GM23338 (cell line): Measurements from ENCODE around the gene MINDY4. TPM values are rescaled to one million over a fixed set of nuclear protein-coding genes. Genes with fewer than 3 reads are reported as not detected.

Experiments used
- ATAC-seq: fragments of 200-7000 bp; cut with Tn5 transposase; 3 replicates; pipeline ENCODE4 v1.9.1; 2020
- DNase-seq: peaks from one replicate; pipeline ENCODE4 v3.0.0-alpha.2; 2015; ENCODE audit warnings: low spot score
- H2AFZ ChIP-seq: fragments of 200-600 bp; sonication (generic); 2 replicates; pipeline ENCODE4 v1.8.0; 2016; ENCODE audit warnings: antibody characterized with exemption, mild to moderate bottlenecking, moderate library complexity
- H3F3A ChIP-seq: fragments of 200-600 bp; sonication (generic); replicated peaks from 2 replicates; pipeline ENCODE4 v1.8.0; 2017; ENCODE audit warnings: antibody characterized with exemption, mixed run types, low read depth
- H3K27ac ChIP-seq: fragments of 200-600 bp; sonication (generic); 2 replicates; pipeline ENCODE4 v1.6.1; 2016; ENCODE audit warnings: low read depth
- H3K27me3 ChIP-seq: fragments of 200-600 bp; sonication (generic); 2 replicates; pipeline ENCODE4 v1.8.0; 2016; ENCODE audit warnings: mild to moderate bottlenecking, mixed run types, moderate library complexity; ENCODE audit not compliant: insufficient read depth
- H3K36me3 ChIP-seq: fragments of 200-600 bp; sonication (generic); 2 replicates; pipeline ENCODE4 v1.8.0; 2016; ENCODE audit warnings: mild to moderate bottlenecking; ENCODE audit not compliant: insufficient read depth
- H3K4me1 ChIP-seq: fragments of 200-600 bp; sonication (generic); 2 replicates; pipeline ENCODE4 v1.8.0; 2016; ENCODE audit warnings: mild to moderate bottlenecking, moderate library complexity; ENCODE audit not compliant: insufficient read depth
- H3K4me2 ChIP-seq: fragments of 200-600 bp; sonication (generic); 2 replicates; pipeline ENCODE4 v1.7.1; 2017; ENCODE audit warnings: mixed run types
- H3K4me3 ChIP-seq: fragments of 200-600 bp; sonication (generic); 2 replicates; pipeline ENCODE4 v1.6.1; 2016; ENCODE audit warnings: mixed run types
- H3K79me2 ChIP-seq: fragments of 200-600 bp; sonication (generic); replicated peaks from 2 replicates; pipeline ENCODE4 v1.8.0; 2017; ENCODE audit warnings: mild to moderate bottlenecking; ENCODE audit not compliant: insufficient read depth
- H3K9me2 ChIP-seq: fragments of 200-600 bp; sonication (generic); 2 replicates; pipeline ENCODE4 v1.8.0; 2017; ENCODE audit not compliant: insufficient read depth
- H4K20me1 ChIP-seq: fragments of 200-600 bp; sonication (generic); replicated peaks from 2 replicates; pipeline ENCODE4 v1.8.0; 2017; ENCODE audit warnings: mild to moderate bottlenecking; ENCODE audit not compliant: insufficient read depth
- H3K27ac Mint-ChIP-seq: 2 replicates; pipeline ENCODE4 v1.8.0; 2020; ENCODE audit warnings: inconsistent platforms, mild to moderate bottlenecking, moderate library complexity, mixed read lengths
- H3K27me3 Mint-ChIP-seq: 3 replicates; pipeline ENCODE4 v1.8.0; 2022; ENCODE audit warnings: low read depth, mild to moderate bottlenecking, moderate library complexity, mixed read lengths, inconsistent platforms; ENCODE audit not compliant: insufficient read depth, poor library complexity
- H3K36me3 Mint-ChIP-seq: 3 replicates; pipeline ENCODE4 v1.8.0; 2021; ENCODE audit warnings: low read depth, mild to moderate bottlenecking, inconsistent platforms, moderate library complexity, mixed read lengths
- H3K4me1 Mint-ChIP-seq: 3 replicates; pipeline ENCODE4 v1.8.0; 2020; ENCODE audit warnings: mild to moderate bottlenecking, inconsistent platforms, mixed read lengths
- H3K4me3 Mint-ChIP-seq: 3 replicates; pipeline ENCODE4 v1.8.0; 2021; ENCODE audit warnings: moderate library complexity, mild to moderate bottlenecking, inconsistent platforms, mixed read lengths
- H3K9me3 Mint-ChIP-seq: 3 replicates; pipeline ENCODE4 v1.8.0; 2020; ENCODE audit warnings: moderate library complexity, mild to moderate bottlenecking, inconsistent platforms, mixed read lengths
- CREB1 ChIP-seq: fragments of 250-450 bp; sonication (Bioruptor Pico); IDR thresholded peaks from 2 replicates; pipeline ENCODE4 v1.5.0; 2020; ENCODE audit warnings: low read depth, mild to moderate bottlenecking, moderate library complexity
- EZH2 ChIP-seq: fragments of 200-600 bp; sonication (generic); IDR thresholded peaks from one replicate; pipeline ENCODE4 v1.8.0; 2017; ENCODE audit warnings: antibody characterized with exemption, mild to moderate bottlenecking, low read depth; ENCODE audit not compliant: unreplicated experiment
- EZH2phosphoT487 ChIP-seq: fragments of 200-600 bp; sonication (generic); IDR thresholded peaks from one replicate; pipeline ENCODE4 v1.8.1; 2018; ENCODE audit warnings: antibody characterized with exemption; ENCODE audit not compliant: unreplicated experiment
- JUNB ChIP-seq: IDR thresholded peaks from one replicate; pipeline ENCODE4 v1.6.1; 2016; ENCODE audit warnings: antibody characterized with exemption; ENCODE audit not compliant: unreplicated experiment
- NANOG ChIP-seq: IDR thresholded peaks from 2 replicates; pipeline ENCODE4 v1.6.1; 2016; ENCODE audit warnings: antibody characterized with exemption, borderline replicate concordance
- POLR2AphosphoS5 ChIP-seq: IDR thresholded peaks from 2 replicates; pipeline ENCODE4 v1.6.1; 2016; ENCODE audit warnings: antibody characterized with exemption, low read depth
- STAT1 ChIP-seq: IDR thresholded peaks from one replicate; pipeline ENCODE4 v1.6.1; 2016; ENCODE audit warnings: antibody characterized with exemption; ENCODE audit not compliant: unreplicated experiment
- ZNF114 ChIP-seq: fragments of 250-450 bp; sonication (Bioruptor Pico); IDR thresholded peaks from 2 replicates; pipeline ENCODE4 v1.5.0; 2020; ENCODE audit warnings: mild to moderate bottlenecking, moderate library complexity
- ZNF331 ChIP-seq: fragments of 250-450 bp; sonication (Bioruptor Pico); IDR thresholded peaks from 2 replicates; pipeline ENCODE4 v1.5.0; 2020; ENCODE audit warnings: low read depth, mild to moderate bottlenecking, moderate library complexity
- polyA plus RNA-seq: library from polyadenylated mRNA; unstranded; fragments of >200 nt; fragmentation: Nextera tagmentation; extraction: Ambion mirVana; gene quantifications from 2 replicates; pipeline ENCODE4 v1.2.1, GENCODE V29; 2016
- total RNA-seq: library from RNA; depleted of rRNA; stranded (reverse); fragments of >200 nt; shearing (Covaris generic); gene quantifications from 2 replicates; pipeline ENCODE4 v1.2.3, GENCODE V29; 2014
- TF ChIP-seq, protein P1 (sequence below), 2 experiments: fragments of 200-600 bp in 1 of 2; sonication (generic) in 1 of 2; conservative IDR thresholded peaks; 2 replicates each; pipeline versions ENCODE4 v1.5.1 to v1.6.1; 2016 to 2017; ENCODE audit warnings: antibody characterized with exemption in 2 of 2, low read depth in 2 of 2, mild to moderate bottlenecking in 2 of 2, moderate library complexity in 1 of 2
- TF ChIP-seq, protein P2 (sequence below): IDR thresholded peaks from 2 replicates; pipeline ENCODE4 v1.6.1; 2016; ENCODE audit warnings: antibody characterized with exemption
- TF ChIP-seq, protein P3 (sequence below): fragments of 250-450 bp; sonication (Bioruptor Pico); IDR thresholded peaks from 2 replicates; pipeline ENCODE4 v1.5.0; 2020; ENCODE audit warnings: mild to moderate bottlenecking, moderate library complexity

Gene MINDY4
- total and polyA plus RNA-seq, 2 experiments from 2014 or later: 1.7 to 4.4 TPM

DNA sequence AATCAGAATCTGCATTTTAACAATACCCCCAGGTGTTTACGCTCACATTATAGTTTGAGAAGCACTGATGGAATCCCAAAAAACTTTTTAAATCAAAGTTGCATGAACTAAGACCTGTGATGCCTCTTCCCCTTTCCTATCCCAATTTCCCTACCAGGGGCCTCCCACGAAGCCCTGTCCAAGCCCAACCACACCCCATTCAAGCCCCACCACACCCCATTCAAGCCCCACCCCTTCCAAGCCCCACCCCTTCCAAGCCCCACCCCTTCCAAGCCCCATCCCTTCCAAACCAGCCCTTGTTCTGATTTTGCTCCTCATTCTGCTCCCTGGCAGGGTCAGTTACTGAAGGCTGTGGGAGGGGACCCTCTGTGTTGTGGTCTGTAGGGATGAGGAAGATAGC is 130.6 kb downstream of the MINDY4 start (continued):
- TF ChIP-seq, protein P1, sequence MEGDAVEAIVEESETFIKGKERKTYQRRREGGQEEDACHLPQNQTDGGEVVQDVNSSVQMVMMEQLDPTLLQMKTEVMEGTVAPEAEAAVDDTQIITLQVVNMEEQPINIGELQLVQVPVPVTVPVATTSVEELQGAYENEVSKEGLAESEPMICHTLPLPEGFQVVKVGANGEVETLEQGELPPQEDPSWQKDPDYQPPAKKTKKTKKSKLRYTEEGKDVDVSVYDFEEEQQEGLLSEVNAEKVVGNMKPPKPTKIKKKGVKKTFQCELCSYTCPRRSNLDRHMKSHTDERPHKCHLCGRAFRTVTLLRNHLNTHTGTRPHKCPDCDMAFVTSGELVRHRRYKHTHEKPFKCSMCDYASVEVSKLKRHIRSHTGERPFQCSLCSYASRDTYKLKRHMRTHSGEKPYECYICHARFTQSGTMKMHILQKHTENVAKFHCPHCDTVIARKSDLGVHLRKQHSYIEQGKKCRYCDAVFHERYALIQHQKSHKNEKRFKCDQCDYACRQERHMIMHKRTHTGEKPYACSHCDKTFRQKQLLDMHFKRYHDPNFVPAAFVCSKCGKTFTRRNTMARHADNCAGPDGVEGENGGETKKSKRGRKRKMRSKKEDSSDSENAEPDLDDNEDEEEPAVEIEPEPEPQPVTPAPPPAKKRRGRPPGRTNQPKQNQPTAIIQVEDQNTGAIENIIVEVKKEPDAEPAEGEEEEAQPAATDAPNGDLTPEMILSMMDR (conservative IDR thresholded peaks at IDR 0.05; ENCODE audit: low read depth in 2 of 2): no peak

DNA sequence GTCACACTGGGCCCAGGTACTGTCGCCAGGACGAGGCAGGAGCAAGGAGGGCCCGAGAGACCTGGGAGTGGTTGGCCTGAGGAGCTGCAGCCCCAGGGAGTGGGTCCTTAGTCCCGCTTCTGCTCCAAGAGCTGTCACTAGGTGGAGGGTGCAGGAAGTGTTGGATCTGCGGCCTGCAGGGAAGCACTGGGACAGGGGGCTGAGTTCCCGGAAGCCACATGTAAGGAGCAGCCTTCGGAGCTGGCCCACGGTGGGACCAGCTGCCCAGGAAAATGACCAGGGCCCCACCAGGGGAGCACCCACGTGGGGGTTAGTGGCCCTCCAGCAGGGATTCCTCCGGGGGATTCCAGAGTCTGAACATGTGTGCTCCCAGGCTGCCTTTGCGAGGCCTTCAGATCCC is 131.2 kb downstream of the MINDY4 start:
- Mint-ChIP-seq H3K27me3 (peaks cover 8% of the 10 kb centered on the region), H3K27ac (no peak overlapping the region), H3K9me3 (no peaks in the 10 kb centered on the region), H3K4me1 (no peaks in the 10 kb centered on the region; the same call in 2 of the 3 replicates), H3K4me3 (no peak overlapping the region), H3K36me3 (no peaks in the 10 kb centered on the region)
- no peaks in the 10 kb centered on the region for H4K20me1 ChIP-seq
- H2AFZ ChIP-seq: no peak overlapping the region
- H3K4me2 ChIP-seq: no peak overlapping the region
- H3K27ac ChIP-seq: no peak overlapping the region
- no peak for ATAC-seq
- H3K79me2 ChIP-seq: no peaks in the 10 kb centered on the region
- no peaks in the 10 kb centered on the region for H3K9me2 ChIP-seq
- no peaks in the 10 kb centered on the region for H3K4me1 ChIP-seq
- H3F3A ChIP-seq: no peaks in the 10 kb centered on the region
- no peak overlapping the region for H3K4me3 ChIP-seq
- no peaks in the 10 kb centered on the region for H3K27me3 ChIP-seq
- no peak for DNase-seq
- no peaks in the 10 kb centered on the region for H3K36me3 ChIP-seq
- TF ChIP-seq CREB1 (CRISPR knock-in tag) (no peak), STAT1 (no peak), POLR2AphosphoS5 (no peak), ZNF331 (CRISPR knock-in tag) (no peak), EZH2phosphoT487 (no peak), EZH2 (no peak), ZNF114 (CRISPR knock-in tag) (no peak), JUNB (no peak), NANOG (no peak)
- TF ChIP-seq, protein P1 (conservative IDR thresholded peaks at IDR 0.05; ENCODE audit: low read depth in 2 of 2): no peak
- TF ChIP-seq, protein P2, sequence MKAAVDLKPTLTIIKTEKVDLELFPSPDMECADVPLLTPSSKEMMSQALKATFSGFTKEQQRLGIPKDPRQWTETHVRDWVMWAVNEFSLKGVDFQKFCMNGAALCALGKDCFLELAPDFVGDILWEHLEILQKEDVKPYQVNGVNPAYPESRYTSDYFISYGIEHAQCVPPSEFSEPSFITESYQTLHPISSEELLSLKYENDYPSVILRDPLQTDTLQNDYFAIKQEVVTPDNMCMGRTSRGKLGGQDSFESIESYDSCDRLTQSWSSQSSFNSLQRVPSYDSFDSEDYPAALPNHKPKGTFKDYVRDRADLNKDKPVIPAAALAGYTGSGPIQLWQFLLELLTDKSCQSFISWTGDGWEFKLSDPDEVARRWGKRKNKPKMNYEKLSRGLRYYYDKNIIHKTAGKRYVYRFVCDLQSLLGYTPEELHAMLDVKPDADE: no peak
- TF ChIP-seq, protein P3, sequence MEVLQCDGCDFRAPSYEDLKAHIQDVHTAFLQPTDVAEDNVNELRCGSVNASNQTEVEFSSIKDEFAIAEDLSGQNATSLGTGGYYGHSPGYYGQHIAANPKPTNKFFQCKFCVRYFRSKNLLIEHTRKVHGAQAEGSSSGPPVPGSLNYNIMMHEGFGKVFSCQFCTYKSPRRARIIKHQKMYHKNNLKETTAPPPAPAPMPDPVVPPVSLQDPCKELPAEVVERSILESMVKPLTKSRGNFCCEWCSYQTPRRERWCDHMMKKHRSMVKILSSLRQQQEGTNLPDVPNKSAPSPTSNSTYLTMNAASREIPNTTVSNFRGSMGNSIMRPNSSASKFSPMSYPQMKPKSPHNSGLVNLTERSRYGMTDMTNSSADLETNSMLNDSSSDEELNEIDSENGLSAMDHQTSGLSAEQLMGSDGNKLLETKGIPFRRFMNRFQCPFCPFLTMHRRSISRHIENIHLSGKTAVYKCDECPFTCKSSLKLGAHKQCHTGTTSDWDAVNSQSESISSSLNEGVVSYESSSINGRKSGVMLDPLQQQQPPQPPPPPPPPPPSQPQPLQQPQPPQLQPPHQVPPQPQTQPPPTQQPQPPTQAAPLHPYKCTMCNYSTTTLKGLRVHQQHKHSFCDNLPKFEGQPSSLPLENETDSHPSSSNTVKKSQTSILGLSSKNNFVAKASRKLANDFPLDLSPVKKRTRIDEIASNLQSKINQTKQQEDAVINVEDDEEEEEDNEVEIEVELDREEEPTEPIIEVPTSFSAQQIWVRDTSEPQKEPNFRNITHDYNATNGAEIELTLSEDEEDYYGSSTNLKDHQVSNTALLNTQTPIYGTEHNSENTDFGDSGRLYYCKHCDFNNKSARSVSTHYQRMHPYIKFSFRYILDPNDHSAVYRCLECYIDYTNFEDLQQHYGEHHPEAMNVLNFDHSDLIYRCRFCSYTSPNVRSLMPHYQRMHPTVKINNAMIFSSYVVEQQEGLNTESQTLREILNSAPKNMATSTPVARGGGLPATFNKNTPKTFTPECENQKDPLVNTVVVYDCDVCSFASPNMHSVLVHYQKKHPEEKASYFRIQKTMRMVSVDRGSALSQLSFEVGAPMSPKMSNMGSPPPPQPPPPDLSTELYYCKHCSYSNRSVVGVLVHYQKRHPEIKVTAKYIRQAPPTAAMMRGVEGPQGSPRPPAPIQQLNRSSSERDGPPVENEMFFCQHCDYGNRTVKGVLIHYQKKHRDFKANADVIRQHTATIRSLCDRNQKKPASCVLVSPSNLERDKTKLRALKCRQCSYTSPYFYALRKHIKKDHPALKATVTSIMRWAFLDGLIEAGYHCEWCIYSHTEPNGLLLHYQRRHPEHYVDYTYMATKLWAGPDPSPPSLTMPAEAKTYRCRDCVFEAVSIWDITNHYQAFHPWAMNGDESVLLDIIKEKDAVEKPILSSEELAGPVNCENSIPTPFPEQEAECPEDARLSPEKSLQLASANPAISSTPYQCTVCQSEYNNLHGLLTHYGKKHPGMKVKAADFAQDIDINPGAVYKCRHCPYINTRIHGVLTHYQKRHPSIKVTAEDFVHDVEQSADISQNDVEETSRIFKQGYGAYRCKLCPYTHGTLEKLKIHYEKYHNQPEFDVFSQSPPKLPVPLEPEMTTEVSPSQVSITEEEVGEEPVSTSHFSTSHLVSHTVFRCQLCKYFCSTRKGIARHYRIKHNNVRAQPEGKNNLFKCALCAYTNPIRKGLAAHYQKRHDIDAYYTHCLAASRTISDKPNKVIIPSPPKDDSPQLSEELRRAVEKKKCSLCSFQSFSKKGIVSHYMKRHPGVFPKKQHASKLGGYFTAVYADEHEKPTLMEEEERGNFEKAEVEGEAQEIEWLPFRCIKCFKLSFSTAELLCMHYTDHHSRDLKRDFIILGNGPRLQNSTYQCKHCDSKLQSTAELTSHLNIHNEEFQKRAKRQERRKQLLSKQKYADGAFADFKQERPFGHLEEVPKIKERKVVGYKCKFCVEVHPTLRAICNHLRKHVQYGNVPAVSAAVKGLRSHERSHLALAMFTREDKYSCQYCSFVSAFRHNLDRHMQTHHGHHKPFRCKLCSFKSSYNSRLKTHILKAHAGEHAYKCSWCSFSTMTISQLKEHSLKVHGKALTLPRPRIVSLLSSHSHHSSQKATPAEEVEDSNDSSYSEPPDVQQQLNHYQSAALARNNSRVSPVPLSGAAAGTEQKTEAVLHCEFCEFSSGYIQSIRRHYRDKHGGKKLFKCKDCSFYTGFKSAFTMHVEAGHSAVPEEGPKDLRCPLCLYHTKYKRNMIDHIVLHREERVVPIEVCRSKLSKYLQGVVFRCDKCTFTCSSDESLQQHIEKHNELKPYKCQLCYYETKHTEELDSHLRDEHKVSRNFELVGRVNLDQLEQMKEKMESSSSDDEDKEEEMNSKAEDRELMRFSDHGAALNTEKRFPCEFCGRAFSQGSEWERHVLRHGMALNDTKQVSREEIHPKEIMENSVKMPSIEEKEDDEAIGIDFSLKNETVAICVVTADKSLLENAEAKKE (CRISPR knock-in tag): no peak
